GM19395 (cell line): ENCODE data around the gene TGM5.
"Not testable (repeated sequence)": the region's sequence is repeated elsewhere in the genome, so short reads cannot be mapped to it uniquely, and the experiment has no call there.

ENCODE experiments used
- ATAC-seq: cut with Tn5 transposase; IDR thresholded peaks from one replicate; pipeline ENCODE4 v1.9.1; 2021; ENCODE audit warnings: mild to moderate bottlenecking, moderate library complexity; ENCODE audit not compliant: unreplicated experiment

TGM5 gene

GRCh38 chr15:43246261-43246774, 20.4 kb downstream of the TGM5 start:
- no peak for ATAC-seq

DNA sequence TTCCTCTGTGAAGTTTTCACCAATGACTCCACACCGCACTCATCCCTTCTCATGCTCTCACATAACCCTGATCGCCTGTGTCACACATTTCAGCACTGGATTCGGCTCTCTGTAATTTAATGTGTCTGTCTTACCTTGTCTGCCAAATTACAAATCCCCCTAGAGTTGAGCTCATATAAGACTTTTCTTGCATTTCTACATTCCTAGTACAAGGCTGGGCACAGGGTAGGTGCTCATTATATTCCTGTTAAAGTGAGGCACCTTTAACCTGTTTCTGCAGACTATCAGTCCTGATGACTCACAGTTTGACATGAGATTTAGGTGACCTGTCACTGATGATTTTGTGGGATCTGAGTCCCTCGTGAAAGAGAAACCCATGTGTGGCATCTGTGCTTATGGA, 22.6 kb downstream of the TGM5 start:
- no peak for ATAC-seq

DNA sequence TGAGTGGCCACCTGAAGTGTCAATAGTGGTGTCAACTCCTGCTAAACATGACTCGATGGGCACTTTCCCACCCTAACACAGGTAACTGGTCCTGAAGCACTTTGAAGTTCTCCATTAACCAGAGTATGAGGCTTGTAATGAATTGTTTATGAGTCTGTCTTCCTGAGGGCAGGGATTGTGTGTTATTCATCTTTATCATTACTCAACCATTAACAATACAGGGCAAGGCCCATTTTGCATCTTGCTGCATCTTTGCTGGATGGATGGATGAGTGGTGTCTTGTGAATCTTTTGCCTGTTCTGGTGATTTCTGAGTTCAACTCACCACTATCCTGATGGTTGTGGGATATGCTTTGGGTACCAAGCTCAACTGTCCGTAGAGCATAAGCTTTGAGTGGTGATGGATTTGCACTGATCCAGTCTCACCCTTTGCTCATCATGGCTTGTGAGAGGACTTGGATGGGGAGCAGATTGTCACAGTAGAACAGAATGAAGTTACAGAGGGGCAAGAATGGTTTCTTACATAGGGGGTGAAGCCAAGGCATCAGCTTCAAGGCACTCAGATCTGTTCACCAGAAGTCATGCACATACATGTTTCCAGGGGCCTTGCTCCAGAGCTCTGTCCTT, 23.6 kb downstream of the TGM5 start:
- ATAC-seq = no peak

- ATAC-seq = no peak
These were observed 24.1 kb downstream of the TGM5 start for GRCh38 chr15:43242616-43243015.

- no peak for ATAC-seq
These were observed 25.6 kb downstream of the TGM5 start for GRCh38 chr15:43241100-43241499.

GRCh38 chr15:43239732-43240491, 26.8 kb downstream of the TGM5 start:
- no peak for ATAC-seq

- ATAC-seq = no peak
These were observed 28.0 kb downstream of the TGM5 start for GRCh38 chr15:43238671-43239131.

DNA sequence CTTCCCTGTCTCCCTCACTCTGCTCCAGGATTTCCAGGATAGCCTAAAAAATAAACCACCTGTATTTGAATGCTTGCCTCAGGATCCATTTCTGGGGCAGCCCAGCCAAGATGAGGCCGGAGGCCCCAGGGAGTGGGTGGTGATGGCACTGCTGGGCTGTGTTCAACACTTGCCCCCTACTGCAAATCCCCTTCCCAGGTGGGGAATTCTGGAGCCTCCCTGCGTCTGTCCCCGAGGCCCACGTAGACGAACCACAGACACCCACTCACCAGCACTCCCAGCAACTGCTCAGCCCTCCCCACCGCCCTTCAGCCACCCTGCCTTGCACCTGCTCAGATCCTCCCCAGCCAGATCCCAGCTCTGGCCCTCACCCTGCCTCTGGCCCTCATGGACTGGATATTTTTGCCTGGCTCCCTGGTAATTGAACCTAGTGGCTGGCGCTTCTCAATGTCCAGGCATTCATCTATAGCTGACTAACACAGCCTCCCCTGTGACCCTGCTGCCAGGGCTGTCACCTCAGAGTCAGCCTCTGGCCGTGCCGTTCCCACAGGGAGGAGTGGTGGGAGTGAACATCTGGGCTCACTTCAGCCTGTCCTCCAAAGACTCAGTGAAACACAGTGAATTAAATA, 28.8 kb downstream of the TGM5 start:
- no peak for ATAC-seq

DNA sequence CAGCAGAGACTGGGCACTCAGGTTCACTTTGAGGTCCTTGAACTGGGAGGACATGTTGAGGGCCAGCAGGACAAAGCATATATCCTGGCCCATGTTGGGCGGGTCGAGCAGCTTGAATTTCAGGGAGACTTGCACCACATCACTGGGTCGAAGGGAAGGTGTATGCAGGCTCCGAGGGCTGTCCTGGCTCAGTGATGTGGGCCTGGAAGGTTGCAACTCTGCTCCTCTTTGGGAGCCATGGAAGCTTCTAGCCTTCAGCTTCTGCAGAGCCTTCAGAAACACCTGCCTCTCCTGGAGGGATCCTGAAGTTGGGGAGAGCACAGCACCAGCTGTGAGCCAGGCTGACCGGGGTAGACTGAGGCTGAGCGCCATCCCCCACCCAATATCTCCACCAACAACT, 31.2 kb downstream of the TGM5 start:
- no peak for ATAC-seq

DNA sequence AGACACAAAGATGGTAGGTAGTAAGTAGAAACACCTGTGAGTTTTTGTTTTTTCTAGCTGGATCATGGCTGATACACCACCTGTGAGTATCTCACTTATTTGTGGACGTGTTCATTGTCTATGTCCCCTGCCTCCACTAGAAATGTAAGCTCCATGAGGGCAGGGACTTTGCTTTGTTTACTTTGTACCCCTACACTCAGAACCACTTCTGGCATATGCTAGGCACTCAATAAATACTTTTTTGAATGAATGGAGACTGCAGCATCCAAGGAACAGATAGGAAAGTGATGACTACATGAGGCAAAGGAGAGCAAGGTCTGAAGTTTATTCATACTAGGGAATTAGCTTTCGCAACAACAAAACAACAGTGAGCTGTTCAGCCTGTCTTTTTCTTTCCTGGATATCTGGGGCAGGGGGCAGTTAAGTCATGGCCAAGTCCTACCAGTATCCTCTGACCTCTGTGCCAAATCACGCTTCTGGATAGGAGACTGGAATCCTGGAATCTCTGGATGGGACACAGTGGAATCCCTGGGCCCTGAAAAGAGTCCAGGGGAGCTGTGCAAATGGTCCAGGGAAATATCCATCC, 34.3 kb downstream of the TGM5 start:
- no peak for ATAC-seq

GRCh38 chr15:43230640-43231115, 36.0 kb downstream of the TGM5 start:
- ATAC-seq = no peak

- no peak for ATAC-seq
These were observed 36.8 kb downstream of the TGM5 start for GRCh38 chr15:43229977-43230376.

GRCh38 chr15:43226436-43227305, 40.1 kb downstream of the TGM5 start:
- ATAC-seq = no peak

DNA sequence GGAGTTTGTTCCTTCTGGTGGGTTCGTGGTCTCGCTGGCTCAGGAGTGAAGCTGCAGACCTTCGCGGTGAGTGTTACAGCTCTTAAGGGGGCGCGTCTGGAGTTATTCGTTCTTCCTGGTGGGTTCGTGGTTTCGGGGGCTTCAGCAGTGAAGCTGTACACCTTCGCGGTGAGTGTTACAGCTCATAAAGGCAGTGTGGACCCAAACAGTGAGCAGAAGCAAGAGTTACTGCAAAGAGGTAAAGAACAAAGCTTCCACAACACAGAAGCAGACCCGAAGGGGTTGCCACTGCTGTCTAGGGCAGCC, 40.8 kb downstream of the TGM5 start:
- not testable (repeated sequence) for ATAC-seq

GRCh38 chr15:43225201-43225949, 41.4 kb downstream of the TGM5 start:
- peak; percentile 56 for ATAC-seq

DNA sequence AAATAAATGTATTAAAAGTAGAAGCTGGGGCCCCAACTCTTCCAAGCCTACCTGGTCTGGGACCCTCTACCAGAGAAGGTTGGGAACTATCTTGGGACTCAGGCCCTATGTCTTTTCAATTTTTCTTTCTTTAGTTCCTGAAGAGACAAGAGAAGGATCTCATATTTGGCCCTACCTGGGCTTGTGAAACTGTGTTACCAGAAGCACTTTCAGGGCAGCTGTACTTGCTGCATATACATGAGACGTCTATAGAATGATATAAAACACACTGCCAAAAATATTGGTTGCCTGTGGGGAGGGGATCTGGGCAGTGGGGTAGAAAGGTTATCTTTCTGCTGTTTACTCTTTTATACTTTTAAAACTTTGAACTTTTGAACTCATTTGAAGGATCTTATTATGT, 45.3 kb downstream of the TGM5 start:
- ATAC-seq = no peak

- ATAC-seq = no peak
These were observed 45.7 kb downstream of the TGM5 start, which contains the start of gene EPB42 for GRCh38 chr15:43220991-43221403. Gene EPB42 (minus strand): TSS chr15:43221018. CDS start chr15:43220825, 193 bp downstream.

GRCh38 chr15:43219929-43220928, 46.5 kb downstream of the TGM5 start:
- no peak for ATAC-seq
